Measurements from ENCODE around the gene ZBED6.

Gene ZBED6

GRCh38 chr1:203805689-203806088 is 10.3 kb downstream of the ZBED6 start:
- TF ChIP-seq EZH2 (optimal IDR thresholded peaks at IDR 0.05; ENCODE audit: low read depth, low read length) (no peak), CTCF (IDR thresholded peaks at IDR 0.05; ENCODE audit: low read length) (no peak), EZH2phosphoT487 (IDR thresholded peaks at IDR 0.05; ENCODE audit: low read length) (no peak)
- no peak overlapping the region for H3K4me3 ChIP-seq (ENCODE audit: low read length)
- peaks cover 5% of the 10 kb centered on the region; the same call in 1 of the 2 replicates for H3K36me3 ChIP-seq (replicated peaks; ENCODE audit: insufficient read depth, low read length)

DNA sequence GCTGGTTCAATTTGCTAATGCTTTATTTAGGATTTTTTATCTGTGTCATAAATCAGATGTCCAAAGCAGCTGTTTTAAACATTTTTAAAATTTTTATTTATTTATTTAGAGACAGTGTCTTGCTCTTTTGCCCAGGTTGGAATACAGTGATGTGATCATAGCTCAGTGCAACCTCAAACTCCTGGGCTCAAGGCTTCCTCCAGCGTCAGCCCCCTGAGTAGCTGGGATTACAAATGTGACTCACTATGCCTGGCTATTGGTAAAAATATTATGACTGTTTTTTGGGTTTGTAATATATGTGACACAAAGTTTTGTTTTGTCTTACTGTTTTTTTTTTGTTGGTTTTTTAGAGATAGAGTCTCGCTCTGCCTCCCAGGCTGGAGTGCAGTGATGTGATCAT is 11.8 kb downstream of the ZBED6 start:
- no peaks in the 10 kb centered on the region for H3K9me3 ChIP-seq (replicated peaks; ENCODE audit: insufficient read depth, low read length)
- peaks cover 95% of the 10 kb centered on the region for H3K79me2 ChIP-seq (ENCODE audit: low read length)
- no peaks in the 10 kb centered on the region for H3K4me1 ChIP-seq (ENCODE audit: low read length)
- no peaks in the 10 kb centered on the region; the same call in 1 of the 2 replicates for H4K20me1 ChIP-seq (ENCODE audit: insufficient read depth, low read length)
- H3F3A ChIP-seq (ENCODE audit: insufficient read depth, low read length), result no peaks in the 10 kb centered on the region
- H3K27me3 ChIP-seq (replicated peaks; ENCODE audit: insufficient read depth, low read length), result no peaks in the 10 kb centered on the region
- no peaks in the 10 kb centered on the region for H3K9me2 ChIP-seq (replicated peaks; ENCODE audit: insufficient read depth, low read length)
- H2AFZ ChIP-seq (ENCODE audit: low read length), result no peak overlapping the region
- peaks cover 5% of the 10 kb centered on the region; the same call in 1 of the 2 replicates for H3K36me3 ChIP-seq (replicated peaks; ENCODE audit: insufficient read depth, low read length)
- no peak overlapping the region for H3K9ac ChIP-seq (ENCODE audit: low read length)
- TF ChIP-seq CTCF (IDR thresholded peaks at IDR 0.05; ENCODE audit: low read length) (no peak), EZH2phosphoT487 (IDR thresholded peaks at IDR 0.05; ENCODE audit: low read length) (no peak), EZH2 (optimal IDR thresholded peaks at IDR 0.05; ENCODE audit: low read depth, low read length) (no peak)
- H3K4me2 ChIP-seq (ENCODE audit: low read depth, low read length), result no peak overlapping the region
- DNase-seq, result no peak
- no peak overlapping the region for H3K4me3 ChIP-seq (ENCODE audit: low read length)
- no peak overlapping the region for H3K27ac ChIP-seq (ENCODE audit: low read length)

More at GRCh38 chr1:203805689-203806088, 10.3 kb downstream of the ZBED6 start:
- Histone ChIP-seq H2AFZ (ENCODE audit: low read length) (no peak overlapping the region), H3K9me2 (replicated peaks; ENCODE audit: insufficient read depth, low read length) (no peaks in the 10 kb centered on the region), H3K4me1 (ENCODE audit: low read length) (no peaks in the 10 kb centered on the region), H3K9ac (ENCODE audit: low read length) (no peak overlapping the region), H3K9me3 (replicated peaks; ENCODE audit: insufficient read depth, low read length) (no peaks in the 10 kb centered on the region), H3K27me3 (replicated peaks; ENCODE audit: insufficient read depth, low read length) (no peaks in the 10 kb centered on the region), H4K20me1 (ENCODE audit: insufficient read depth, low read length) (peaks cover 11% of the 10 kb centered on the region; the same call in 1 of the 2 replicates), H3K79me2 (ENCODE audit: low read length) (peaks cover 97% of the 10 kb centered on the region), H3K4me2 (ENCODE audit: low read depth, low read length) (no peak overlapping the region), H3K27ac (ENCODE audit: low read length) (no peak overlapping the region), H3F3A (ENCODE audit: insufficient read depth, low read length) (no peaks in the 10 kb centered on the region)
- no peak for DNase-seq

DNA sequence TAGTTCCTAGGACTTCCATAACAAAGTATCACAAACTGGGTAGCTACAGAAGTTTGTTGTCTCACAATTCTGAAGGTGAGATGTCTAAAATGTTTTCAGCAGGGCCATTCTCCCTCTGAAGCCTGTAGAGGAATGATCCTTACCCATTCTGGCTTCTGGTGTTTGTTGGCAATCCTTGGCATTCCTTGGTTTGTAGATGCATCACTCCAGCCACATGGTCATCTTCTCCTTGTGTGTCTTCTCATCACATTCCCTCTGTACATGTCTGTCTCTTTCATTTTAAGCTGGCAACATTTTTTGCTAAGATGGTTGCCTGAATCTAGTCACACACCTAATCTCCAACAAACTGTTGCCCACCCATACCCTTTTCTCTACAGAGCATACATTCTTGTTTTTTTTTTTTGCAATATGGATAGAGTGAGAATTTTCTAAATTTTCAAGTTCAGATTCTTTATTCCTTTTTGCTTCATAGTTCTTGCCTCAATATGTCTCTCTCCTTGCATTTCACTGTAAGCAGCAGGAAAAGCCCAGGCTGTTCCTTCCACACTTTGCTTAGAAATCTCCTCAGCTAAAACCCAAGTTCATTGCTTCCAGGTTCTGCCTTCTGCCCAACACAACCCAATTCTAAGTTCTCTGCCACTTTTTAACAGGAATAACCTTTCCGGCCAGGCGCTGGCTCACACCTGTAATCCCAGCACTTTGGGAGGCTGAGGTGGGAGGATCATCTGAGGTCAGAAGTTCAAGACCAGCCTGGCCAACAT is 18.3 kb downstream of the ZBED6 start:
- TF ChIP-seq EZH2phosphoT487 (IDR thresholded peaks at IDR 0.05; ENCODE audit: low read length), result no peak
- no peak for TF ChIP-seq CTCF (IDR thresholded peaks at IDR 0.05; ENCODE audit: low read length)
- no peak for TF ChIP-seq EZH2 (optimal IDR thresholded peaks at IDR 0.05; ENCODE audit: low read depth, low read length)
- Histone ChIP-seq H3K9me3 (replicated peaks; ENCODE audit: insufficient read depth, low read length) (no peaks in the 10 kb centered on the region), H3K27ac (ENCODE audit: low read length) (no peak overlapping the region), H3K4me1 (ENCODE audit: low read length) (peaks cover 24% of the 10 kb centered on the region), H3K4me2 (ENCODE audit: low read depth, low read length) (no peak overlapping the region), H3K9me2 (replicated peaks; ENCODE audit: insufficient read depth, low read length) (no peaks in the 10 kb centered on the region), H3K36me3 (replicated peaks; ENCODE audit: insufficient read depth, low read length) (peaks cover 3% of the 10 kb centered on the region; the same call in 1 of the 2 replicates), H3K9ac (ENCODE audit: low read length) (no peak overlapping the region), H2AFZ (ENCODE audit: low read length) (no peak overlapping the region), H3K4me3 (ENCODE audit: low read length) (no peak overlapping the region), H3F3A (ENCODE audit: insufficient read depth, low read length) (peaks cover 27% of the 10 kb centered on the region), H3K79me2 (ENCODE audit: low read length) (peaks cover 81% of the 10 kb centered on the region), H3K27me3 (replicated peaks; ENCODE audit: insufficient read depth, low read length) (no peaks in the 10 kb centered on the region), H4K20me1 (ENCODE audit: insufficient read depth, low read length) (no peaks in the 10 kb centered on the region)
- DNase-seq, result no peak

Data from MM.1S (cell line).